ENCODE data around the gene PITPNM2.
"Not testable (repeated sequence)": the region's sequence is repeated elsewhere in the genome, so short reads cannot be mapped to it uniquely, and the experiment has no call there.

The PITPNM2 gene

GRCh38 chr12:123119808-123120207 lies 31.1 kb downstream of the PITPNM2 start:
- DNase-seq = peak; percentile 31

DNA sequence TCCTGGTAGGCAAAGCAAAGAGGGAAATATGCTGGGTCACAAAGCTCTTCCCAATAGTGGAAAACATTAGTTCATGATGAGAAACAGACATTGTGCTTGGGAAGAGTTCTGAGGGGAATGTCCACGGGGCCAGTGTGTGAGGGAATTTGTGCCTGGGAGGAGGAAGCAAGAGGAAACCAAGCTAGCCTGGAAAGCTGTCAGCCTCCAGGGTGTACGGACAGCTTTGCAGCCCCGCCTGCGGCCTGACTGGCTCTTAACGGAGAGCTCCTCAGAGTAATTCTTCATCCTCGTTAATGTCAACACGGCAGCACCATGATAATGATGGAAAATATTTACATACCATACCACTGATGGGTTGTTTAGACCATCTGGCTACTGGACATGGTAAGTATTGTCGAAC lies 32.4 kb downstream of the PITPNM2 start:
- no peak for DNase-seq

GRCh38 chr12:123115409-123116121 lies 35.3 kb downstream of the PITPNM2 start:
- DNase-seq = no peak

- DNase-seq = no peak
These were observed 36.4 kb downstream of the PITPNM2 start for GRCh38 chr12:123114304-123115083.

DNA sequence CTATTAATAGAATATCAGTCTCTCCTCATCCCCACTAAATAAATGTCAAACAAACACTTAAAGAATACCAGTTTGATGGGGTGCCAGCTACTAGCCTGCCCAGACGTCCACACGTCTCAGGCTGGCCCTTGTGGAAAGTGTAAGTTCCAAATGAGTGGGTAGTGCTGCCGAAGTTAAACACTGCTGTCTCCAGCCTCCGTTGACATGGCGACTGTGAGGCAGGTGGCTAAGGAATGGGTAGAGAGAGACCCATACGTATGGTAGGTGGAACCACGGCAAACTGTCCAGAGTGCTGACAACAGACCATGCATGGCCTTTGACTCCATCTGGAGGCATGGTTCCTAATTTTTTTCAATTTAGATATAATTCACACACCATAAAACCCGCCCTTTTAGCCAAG lies 37.9 kb downstream of the PITPNM2 start:
- DNase-seq = no peak

- DNase-seq = no peak
These were observed 39.3 kb downstream of the PITPNM2 start for GRCh38 chr12:123111498-123112165.

DNA sequence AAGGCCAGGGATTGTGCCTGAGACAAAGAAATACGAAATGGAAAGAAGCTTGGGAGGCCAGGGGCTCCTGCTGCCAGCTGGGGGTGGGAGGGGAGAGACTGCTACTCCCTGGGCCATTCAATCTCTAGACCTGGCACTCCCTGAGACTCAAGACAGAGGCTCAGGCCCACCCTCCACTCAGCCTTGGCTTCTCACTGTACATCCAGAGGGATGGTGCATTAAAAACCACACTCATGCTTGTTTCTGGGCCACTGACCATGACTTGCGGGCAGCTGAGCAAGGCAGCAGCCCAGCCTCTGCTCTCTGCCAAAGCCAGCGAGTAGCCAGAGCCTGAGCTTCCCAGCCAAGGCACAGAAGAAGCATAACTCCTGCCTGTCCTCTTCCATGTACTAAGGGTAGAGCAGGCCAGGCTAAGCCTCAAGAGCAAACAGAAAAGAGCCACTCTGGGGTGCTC lies 41.5 kb downstream of the PITPNM2 start:
- no peak for DNase-seq

DNA sequence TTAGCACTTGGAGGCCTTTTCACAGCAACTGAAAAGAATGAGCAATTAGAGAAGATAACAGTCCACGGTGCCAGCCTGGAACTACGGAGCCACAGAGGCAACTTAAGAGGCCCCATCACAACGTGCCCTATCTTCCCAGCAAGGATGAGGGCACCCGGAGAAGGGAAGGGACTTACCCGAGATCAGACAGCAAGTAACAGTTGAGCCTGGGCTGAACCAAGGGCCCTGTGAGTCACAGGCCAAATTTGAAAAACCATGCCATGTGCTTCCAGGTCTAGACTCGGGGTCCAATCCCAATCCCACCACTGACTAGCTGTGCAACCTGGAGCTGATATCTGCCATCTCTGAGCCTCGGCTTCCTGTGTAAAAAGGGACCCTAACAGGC lies 42.2 kb downstream of the PITPNM2 start:
- no peak for DNase-seq

DNA sequence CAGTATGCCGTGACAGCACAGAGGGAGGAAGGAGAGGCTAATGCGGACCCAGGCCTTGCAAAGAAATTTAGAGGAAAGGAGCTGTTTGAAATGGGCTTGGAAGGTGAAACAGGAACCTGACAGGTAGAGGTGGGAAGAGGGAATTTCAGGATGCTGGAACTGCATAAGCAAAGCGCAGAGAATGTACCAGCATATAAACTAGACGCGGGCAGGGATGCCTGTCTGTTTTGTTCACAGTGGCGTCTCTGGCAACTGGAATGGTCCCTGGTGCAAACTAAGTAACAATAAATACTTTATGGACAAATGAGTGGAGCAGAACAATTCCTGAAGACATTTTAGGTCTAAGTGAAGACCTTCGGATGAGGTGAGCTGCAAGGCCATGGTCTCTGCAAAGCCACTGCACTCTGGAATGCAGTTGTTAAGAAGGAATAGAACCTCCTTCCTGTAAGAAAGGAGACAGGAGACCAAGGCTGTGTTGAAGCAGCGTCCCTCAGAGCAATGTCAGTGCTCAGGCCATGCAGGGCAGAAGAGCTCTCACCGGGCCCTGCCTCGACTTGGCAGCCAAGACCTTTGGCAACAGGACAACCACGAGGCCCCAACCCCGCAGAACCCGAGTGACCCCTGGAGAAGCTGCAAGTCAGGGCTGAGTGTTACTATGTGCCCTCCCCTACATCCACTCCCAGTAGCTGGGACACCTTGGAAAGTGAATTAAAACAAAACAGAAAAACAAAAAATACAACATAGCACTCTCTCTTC lies 42.8 kb downstream of the PITPNM2 start:
- DNase-seq = no peak

- DNase-seq = peak; percentile 24
These were observed 44.1 kb downstream of the PITPNM2 start for GRCh38 chr12:123106640-123107359.

DNA sequence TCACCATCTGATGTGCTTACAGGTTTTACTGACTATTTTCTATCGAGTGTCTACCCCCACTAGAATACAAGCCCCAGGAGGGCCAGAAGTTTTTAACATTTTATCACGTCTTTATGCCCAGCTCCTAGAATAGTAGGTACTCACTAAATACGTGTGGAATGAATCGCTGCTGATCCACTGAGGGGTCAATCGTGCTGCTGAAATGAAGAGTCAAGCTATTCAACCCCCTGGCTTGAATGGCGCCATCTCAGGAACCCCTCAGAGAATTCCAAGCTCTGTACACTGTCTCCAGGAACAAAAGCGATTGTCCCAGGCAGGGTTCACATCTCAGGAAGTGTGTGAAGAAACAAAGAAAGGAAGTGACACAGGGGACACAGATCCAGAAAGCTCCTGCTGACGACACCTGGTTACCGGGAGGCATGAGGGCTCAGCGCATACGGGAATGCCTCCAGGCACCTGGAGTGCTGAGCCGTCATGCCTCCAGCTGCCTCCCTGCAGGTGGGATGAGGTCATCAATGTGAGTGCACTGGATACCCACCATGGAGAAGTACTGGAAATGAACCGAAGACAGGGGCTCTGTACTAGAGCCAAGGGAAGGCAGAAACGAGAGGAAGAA lies 45.6 kb downstream of the PITPNM2 start:
- DNase-seq = no peak

- no peak for DNase-seq
These were observed 46.1 kb downstream of the PITPNM2 start for GRCh38 chr12:123104809-123105208.

- not testable (repeated sequence) for DNase-seq
These were observed 46.8 kb downstream of the PITPNM2 start for GRCh38 chr12:123104094-123104493.

DNA sequence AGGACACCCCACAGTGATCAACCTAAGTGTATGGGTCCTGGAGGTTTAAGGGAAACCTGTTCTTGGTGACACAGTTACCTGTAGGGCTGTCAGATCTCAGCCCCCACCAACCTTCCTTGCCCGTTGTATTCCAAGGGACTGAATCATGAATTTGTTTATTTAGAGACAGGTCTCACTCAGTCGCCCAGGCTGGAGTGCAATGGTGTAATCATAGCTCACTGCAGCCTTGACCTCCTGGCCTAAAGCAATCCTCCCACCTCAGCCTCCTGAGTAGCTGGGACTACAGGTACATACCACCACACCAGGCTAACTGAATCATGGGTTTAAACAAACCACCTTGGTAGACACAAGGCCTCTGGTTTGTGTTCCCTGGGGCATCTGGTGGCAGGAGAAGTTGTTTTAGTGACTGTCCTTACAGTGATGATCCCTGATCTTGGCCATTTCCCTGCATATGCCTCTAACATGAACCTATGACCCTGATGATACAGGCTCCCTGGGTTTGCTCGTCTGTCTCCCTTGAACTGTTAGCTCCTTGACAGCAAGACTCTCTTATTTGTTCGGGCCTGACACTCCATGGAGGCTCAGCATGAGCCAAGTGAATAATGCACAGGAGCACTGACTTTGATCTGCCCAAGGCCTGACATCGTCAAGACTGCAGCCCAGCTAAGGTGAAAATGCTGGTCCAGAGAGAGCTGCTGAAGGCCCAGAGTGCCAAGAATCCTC lies 47.9 kb downstream of the PITPNM2 start:
- DNase-seq = no peak

DNA sequence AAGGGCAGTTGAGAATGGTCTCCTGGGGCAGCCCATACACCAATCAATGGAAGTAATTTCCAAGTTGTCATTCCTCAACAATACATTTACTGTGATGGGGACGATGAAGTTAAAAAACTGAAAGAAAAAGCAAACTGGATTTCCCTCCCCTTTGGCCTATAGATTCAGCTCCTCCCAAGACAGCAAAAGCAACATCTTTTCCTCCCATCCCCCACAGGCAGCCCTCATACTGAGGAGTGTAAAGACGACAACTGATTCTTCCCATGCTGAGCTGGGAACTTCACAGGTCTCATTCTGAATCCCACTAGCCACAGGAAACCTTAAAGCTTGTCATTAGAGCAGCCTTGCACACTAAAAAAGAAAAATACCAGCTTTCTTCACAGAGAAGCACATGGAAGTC lies 48.5 kb downstream of the PITPNM2 start:
- no peak for DNase-seq

DNA sequence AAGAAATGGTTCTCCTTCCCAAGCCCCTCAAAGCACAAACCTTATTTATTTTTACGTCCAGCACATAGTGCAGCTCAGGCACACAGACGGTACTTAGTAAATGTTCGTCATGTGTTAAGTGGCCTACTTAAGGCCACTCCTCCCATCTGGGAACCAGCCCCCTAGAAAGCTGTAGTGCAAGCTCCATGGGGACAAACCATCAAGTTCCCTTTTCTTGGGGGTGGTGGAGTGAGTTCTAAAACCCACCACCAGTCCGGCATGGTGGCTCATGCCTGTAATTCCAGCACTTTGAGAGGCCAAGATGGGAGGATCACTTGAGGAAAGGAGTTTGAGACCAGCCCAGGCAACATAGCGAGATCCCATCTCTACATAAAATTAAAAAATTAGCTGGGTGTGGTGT lies 49.4 kb downstream of the PITPNM2 start:
- DNase-seq = no peak

Measured in stimulated activated CD4-positive, alpha-beta T cell treated with anti-CD3 and anti-CD28 coated beads, Interleukin-12 subunit alpha, Interleukin-12 subunit beta, amount 100 ng/mL, for 4 hours (primary cell).